GM19438 (cell line): ENCODE measurements around the gene ANKRD40.
"Not testable (repeated sequence)": the region's sequence is repeated elsewhere in the genome, so short reads cannot be mapped to it uniquely, and the experiment has no call there.

ENCODE experiments used
- ATAC-seq: cut with Tn5 transposase; IDR thresholded peaks from one replicate; pipeline ENCODE4 v1.9.1; 2021; ENCODE audit warnings: low read depth; ENCODE audit not compliant: unreplicated experiment

The ANKRD40 gene

GRCh38 chr17:50687200-50688066 is 20.3 kb downstream of the ANKRD40 start:
- no peak for ATAC-seq

GRCh38 chr17:50686494-50687199 is 21.1 kb downstream of the ANKRD40 start:
- ATAC-seq, result no peak

GRCh38 chr17:50685691-50686493 is 21.8 kb downstream of the ANKRD40 start:
- ATAC-seq, result no peak

GRCh38 chr17:50685334-50685665 is 22.4 kb downstream of the ANKRD40 start:
- ATAC-seq, result no peak

GRCh38 chr17:50684612-50685333 is 22.9 kb downstream of the ANKRD40 start:
- ATAC-seq, result no peak

- ATAC-seq, result no peak
These were observed 23.5 kb downstream of the ANKRD40 start for GRCh38 chr17:50684288-50684611.

- no peak for ATAC-seq
These were observed 24.1 kb downstream of the ANKRD40 start for GRCh38 chr17:50683434-50684287.

GRCh38 chr17:50682938-50683337 is 24.8 kb downstream of the ANKRD40 start:
- ATAC-seq, result no peak

GRCh38 chr17:50682441-50682840 is 25.3 kb downstream of the ANKRD40 start:
- ATAC-seq, result no peak

- ATAC-seq, result no peak
These were observed 26.2 kb downstream of the ANKRD40 start for GRCh38 chr17:50681263-50682200.

GRCh38 chr17:50680543-50681262 is 27.0 kb downstream of the ANKRD40 start:
- ATAC-seq, result not testable (repeated sequence)

- ATAC-seq, result no peak
These were observed 27.6 kb downstream of the ANKRD40 start for GRCh38 chr17:50680126-50680525.

GRCh38 chr17:50679008-50679544 is 28.6 kb downstream of the ANKRD40 start:
- ATAC-seq, result no peak

- ATAC-seq, result no peak
These were observed 29.8 kb downstream of the ANKRD40 start for GRCh38 chr17:50677851-50678375.

GRCh38 chr17:50676065-50676975 is 31.4 kb downstream of the ANKRD40 start:
- no peak for ATAC-seq

- ATAC-seq, result no peak
These were observed 32.1 kb downstream of the ANKRD40 start for GRCh38 chr17:50675627-50676026.
